Stimulated activated CD4-positive, alpha-beta T cell treated with anti-CD3 and anti-CD28 coated beads, TNF-alpha, amount 100 ng/mL, for 48 hours (primary cell): ENCODE results near the gene GALNT15.

ENCODE experiments used
- DNase-seq, 3 donors: peaks; one replicate each; pipeline ENCODE4 v3.0.0-alpha.2; 2020; ENCODE audit warnings: low read depth in 3 of 3

The GALNT15 gene, protein sequence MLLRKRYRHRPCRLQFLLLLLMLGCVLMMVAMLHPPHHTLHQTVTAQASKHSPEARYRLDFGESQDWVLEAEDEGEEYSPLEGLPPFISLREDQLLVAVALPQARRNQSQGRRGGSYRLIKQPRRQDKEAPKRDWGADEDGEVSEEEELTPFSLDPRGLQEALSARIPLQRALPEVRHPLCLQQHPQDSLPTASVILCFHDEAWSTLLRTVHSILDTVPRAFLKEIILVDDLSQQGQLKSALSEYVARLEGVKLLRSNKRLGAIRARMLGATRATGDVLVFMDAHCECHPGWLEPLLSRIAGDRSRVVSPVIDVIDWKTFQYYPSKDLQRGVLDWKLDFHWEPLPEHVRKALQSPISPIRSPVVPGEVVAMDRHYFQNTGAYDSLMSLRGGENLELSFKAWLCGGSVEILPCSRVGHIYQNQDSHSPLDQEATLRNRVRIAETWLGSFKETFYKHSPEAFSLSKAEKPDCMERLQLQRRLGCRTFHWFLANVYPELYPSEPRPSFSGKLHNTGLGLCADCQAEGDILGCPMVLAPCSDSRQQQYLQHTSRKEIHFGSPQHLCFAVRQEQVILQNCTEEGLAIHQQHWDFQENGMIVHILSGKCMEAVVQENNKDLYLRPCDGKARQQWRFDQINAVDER

GRCh38 chr3:16174389-16174788 is at the start of gene GALNT15:
GALNT15 (plus strand) TSS chr3:16174680; CDS start chr3:16175152, 472 bp downstream.
- DNase-seq: no peak

DNA sequence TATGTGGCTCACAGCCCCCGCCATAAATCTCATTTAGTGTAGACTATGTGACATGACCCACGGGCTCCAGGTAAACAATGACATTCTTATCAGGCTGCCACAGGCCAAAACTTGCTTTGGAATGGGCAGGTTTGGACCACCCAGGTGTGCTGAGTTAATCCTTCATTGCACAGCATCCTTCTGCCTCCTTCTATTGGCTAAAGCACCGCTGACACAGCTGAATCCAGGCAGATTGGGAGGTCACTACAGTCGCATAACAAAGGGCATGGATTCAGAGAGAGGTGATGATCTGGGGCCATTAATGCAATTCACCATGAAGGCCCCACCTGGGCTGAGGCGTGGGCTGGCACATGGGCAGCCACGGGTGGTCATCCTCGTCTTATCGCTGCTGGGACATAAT is 47.8 kb upstream of the GALNT15 start:
- DNase-seq: no peak

GRCh38 chr3:16127249-16127648 is 47.2 kb upstream of the GALNT15 start:
- no peak for DNase-seq

DNA sequence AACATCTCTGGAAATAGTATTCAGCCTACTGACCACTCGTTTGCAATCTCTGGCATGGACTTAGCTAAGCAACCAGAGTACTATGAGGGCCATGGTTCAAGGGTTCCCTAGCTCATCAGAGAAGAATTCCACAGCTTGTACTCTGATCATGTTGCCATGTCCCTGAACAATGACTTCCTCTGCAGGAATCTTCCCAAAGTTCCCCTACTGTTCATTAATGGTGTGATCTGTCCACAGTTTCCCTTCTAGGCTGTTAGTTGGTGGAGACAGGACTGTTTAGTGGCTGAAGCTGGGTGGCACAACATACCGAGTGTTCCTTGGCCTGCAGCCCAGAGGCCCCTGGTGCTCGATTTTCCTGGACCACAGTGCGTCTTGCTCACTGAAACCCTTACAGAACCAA is 44.4 kb upstream of the GALNT15 start:
- no peak for DNase-seq

DNA sequence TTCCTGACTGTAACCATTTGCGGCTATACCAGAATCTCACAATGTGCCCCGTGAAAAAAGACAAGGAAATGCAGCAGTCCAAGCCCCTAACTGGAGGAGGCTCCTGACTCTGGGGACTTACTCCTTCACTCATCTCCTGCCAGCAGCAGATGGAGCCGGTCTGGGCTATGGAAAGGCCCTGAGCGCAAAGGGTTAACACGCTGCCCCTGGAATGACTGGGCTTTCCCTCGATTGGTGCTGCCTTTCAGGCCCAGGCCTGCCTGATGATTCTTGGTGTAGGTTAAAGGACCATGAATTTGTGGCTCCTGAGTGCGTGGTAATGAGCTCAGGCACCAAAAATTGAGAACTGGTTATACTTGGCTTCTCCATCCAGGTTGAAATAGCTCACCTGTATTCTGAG is 42.3 kb upstream of the GALNT15 start:
- DNase-seq: no peak

DNA sequence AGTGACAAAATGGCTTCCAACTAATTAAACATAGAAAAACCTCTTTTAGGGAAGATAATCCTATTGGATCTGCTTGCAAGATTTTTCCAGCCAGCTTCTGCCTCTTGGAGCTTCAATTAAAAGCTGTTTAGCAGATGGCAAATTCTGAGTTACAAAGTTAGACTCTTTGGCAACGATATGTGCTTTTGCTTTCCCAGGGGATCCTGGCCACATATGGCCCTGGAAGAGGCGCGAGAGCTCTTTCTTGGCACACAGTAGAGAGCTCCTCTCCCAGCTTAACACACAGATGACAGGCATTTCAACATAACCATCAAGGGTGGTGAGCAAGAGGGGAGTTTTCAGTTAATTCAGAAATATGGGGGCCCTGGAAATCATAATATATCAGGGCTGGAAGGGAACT is 41.6 kb upstream of the GALNT15 start:
- DNase-seq: no peak

DNA sequence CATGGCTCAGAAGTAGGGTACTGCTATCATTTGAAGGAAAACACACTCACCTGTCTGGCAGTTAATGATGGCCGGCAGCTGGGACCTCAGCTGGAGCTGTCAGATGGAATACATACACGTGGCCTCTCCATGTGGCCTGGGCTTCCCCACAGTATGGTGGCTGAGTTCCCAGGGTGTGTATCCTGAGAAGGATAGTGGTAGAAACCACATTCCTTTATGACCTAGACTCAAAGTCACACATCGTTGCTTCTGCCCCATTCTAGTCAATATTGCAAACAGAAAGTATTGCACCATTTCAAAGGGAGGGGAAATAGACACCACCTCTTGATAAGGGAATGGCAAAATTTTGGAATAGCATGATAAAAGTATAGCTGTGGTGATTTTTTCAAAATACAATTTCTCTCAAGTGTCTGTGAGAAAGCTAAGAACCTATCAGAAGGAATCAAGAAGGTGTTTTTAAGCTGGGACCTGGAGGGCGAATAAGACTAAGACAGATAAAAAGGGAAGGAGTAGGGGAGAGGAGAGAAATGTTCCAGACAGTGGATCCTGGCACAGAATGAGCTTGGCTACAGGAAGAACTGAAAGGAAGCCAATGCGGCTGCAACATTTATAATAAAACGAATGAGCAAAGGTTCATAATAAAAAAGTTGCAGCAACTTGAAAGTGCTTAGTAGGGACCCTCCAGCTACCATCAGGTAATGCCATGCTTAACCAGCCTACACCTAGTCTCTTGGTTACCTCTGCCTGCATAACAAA is 40.1 kb upstream of the GALNT15 start:
- no peak for DNase-seq

GRCh38 chr3:16136055-16136454 is 38.4 kb upstream of the GALNT15 start:
- DNase-seq: no peak

GRCh38 chr3:16137044-16137443 is 37.4 kb upstream of the GALNT15 start:
- DNase-seq: no peak

- no peak for DNase-seq
Observed at GRCh38 chr3:16137977-16138376, 36.5 kb upstream of the GALNT15 start.

DNA sequence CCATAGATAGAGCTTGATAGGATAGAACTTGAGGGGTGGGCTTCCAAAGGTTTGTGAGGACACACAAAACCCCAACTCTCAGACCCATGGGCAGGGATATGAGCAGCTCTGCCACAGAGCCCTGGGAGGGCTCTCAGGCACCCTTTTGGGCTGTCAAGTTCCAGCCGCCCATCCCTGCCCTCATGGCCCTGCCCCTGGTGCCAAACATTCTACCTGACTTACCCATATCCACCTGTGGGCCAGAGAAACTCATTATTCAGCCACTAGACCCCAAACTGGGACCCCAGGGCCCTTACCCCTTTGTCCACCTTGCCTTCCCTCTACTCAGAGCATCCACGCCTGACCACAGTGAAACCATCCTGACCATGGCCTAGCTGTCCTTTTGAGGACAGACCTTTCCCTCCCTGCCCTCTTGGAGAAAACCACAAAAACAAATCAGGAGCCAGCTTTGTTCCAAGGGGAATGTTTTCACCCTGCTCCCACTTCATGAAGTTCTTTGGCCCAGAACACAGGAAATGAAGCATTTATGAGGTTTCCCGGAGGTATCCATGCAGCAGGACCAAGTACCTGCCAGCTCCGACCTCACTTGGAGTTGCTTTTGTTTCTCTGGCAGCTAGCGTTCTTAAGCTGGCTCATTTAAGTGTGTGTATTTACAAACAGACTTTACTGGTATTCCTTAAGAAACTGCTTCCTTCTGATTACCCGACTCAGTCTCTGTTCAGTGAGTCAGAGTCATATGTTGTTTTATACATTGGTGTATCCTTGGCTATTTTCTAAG is 34.2 kb upstream of the GALNT15 start:
- DNase-seq: no peak

DNA sequence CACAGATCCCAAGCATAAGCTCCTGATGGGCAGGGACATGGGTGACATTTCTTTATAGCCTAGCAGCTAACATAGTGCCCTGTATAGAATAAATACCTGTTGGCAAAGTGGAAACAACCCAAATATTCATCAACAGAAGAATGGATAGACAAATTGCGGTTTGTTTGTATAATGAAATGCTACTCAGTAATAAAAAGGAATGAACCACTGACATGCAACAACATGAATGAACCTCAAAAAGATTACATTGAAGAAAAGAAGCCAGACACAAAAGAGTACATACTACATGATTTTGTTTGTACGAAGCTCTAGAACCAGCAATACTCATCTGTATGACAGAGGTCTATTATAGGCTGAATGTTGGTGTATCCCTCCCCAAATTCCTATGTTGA is 33.6 kb upstream of the GALNT15 start:
- DNase-seq: no peak

GRCh38 chr3:16142350-16143025 is 32.0 kb upstream of the GALNT15 start:
- DNase-seq: no peak

- DNase-seq: no peak
Observed at GRCh38 chr3:16143861-16144447, 30.5 kb upstream of the GALNT15 start.

- no peak for DNase-seq
Observed at GRCh38 chr3:16145176-16145575, 29.3 kb upstream of the GALNT15 start.

DNA sequence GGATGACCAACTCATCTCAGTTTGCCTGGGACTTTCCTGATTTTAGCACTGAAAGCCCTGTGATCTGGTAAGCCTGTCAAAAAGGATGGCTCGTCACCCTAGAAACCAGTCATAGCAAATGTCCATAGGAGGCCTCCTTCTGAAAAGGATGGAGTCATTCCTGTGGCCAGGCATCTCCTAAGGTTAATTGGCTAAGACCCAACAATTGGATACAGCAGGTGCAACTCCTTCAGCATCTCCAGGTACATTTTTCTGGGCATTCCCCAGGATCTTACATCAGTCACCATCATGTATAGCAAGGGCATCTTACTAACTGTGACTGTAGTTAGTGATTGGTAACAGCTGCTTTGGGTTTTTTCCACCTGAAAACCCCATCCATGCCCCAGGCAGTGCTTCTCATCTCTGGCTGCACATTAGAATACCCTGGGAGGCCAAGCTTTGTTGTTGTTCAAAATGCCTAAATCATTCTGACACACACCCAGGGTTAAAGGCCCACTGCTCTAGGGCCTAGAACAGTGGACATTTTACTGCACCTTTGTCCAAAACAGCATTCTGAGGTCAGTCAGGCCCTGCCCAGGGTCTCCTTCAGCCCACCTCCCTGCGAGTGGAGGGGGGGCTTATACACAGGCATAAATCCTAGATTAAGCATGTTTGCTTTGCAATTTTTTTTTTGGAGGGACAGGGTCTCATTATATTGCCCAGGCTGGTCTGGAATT is 28.3 kb upstream of the GALNT15 start:
- DNase-seq: no peak

DNA sequence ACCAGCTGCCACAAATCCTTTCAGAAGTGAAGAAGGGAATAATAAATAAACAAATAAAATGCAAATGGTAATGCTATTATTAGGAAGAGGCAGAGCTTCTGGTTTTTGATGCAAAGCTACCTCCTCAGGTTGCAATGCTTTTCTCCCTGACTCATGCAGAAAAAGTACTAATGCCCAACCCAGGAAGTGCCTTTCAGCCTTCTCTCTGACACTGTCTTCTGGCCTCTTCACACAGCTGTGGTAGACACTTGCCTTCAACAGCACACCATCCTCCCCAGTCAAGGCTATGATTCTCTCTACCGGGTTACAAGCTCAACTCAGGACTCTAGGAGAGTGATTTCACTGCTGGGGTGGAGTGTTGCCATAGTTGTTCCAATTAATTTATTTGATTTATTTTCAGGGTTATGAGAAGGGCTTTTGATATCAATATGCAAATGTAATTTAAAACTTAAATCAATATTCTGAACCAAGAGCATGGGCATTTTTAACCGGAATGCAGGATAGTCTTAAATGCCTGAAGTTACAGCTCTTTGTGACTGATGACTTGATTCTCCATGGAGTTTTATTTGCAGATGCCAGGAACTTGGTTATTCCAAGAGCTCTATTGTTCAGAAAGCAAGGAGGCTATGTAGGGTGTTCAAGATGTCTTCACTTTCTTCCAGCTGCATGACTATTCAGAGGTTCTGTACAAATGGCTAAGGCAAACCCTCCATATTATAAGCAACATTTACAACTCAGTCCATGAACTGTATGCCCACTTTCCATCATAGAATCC is 27.1 kb upstream of the GALNT15 start:
- no peak for DNase-seq

DNA sequence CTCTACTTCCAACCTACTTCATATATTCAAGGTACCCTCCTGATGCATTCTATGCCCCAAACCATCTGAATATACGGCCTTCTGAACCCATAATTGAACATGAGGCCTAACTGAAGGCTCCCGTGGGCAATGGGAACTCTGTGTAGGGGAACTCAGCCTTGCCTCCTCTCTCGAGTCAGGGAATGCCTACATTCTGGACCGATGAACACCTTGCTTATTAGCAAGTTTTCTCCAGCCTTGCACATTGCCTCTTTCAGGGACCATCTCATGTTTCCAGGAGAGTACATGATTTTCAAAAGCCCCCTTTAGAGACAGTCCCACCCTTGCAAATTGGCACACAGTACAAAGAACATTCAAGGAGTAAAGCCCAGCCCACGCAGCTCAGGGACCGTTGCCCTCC is 26.3 kb upstream of the GALNT15 start:
- no peak for DNase-seq

DNA sequence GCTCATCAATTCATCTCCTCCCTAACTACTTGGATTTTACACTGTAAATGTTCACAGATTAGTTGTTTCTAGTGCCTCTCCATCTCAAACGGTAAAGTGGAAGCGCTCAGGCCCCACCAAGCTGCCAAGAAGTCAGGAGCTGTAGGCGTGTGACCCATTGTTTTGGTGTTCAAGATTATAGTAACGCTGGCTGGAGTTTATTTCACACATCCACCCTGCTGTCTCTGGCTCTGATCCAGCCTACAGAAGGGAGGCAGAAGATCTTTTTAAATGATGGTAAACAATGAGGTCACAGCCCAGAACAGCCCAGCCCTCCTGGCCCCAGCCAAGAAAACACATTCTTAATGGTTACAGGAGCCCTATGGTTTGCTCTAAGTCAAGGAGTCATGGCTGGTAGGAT is 25.7 kb upstream of the GALNT15 start:
- no peak for DNase-seq

GRCh38 chr3:16150285-16150684 is 24.2 kb upstream of the GALNT15 start:
- no peak for DNase-seq
